HCT116 (cell line): ENCODE data around the gene GPR142. TPM values are rescaled to one million over a fixed set of nuclear protein-coding genes. Genes with fewer than 3 reads are reported as not detected.

Source experiments
- ATAC-seq: fragments of 200-7000 bp; cut with Tn5 transposase; 2 replicates; pipeline ENCODE4 v1.9.1; 2020; ENCODE audit warnings: mild to moderate bottlenecking, moderate library complexity
- BruUV-seq: library from RNA; stranded (reverse); fragments of 400-500 nt; replicated peaks from 2 replicates; lab custom pipeline; 2021; lab: Mats Ljungman, UMichigan
- CTCF ChIA-PET: fragments of 300-600 bp; sonication (Branson Sonifier 250); formaldehyde crosslinking; loops from one replicate; lab custom pipeline; 2021; ENCODE audit warnings: antibody characterized with exemption; lab: Charles Lee
- POLR2A ChIA-PET: fragments of 300-600, 350-600 bp; sonication (Branson Sonifier 250); formaldehyde crosslinking; loops from one replicate; lab custom pipeline; 2021; ENCODE audit warnings: antibody characterized with exemption; lab: Charles Lee
- RAD21 ChIA-PET, 2 experiments: fragments of 300-600 bp; sonication (Branson Sonifier 250); formaldehyde crosslinking; loops; one replicate each; lab custom pipeline; 2023; ENCODE audit warnings: low total read pairs in 2 of 2; ENCODE audit not compliant: uncharacterized antibody in 2 of 2, unreplicated experiment in 2 of 2, low non-redundant PET in 1 of 2; lab: Charles Lee
- DNase-seq: peaks from one replicate; pipeline ENCODE4 v3.0.0-alpha.2; 2010; ENCODE audit warnings: low read depth, low spot score
- H2AFZ ChIP-seq: fragments of 200-600 bp; shearing (Covaris generic), sonication (generic); 2 replicates; pipeline ENCODE4 v1.6.1; 2017; ENCODE audit warnings: low read depth, mixed run types, mixed read lengths, antibody characterized with exemption, low read length; ENCODE audit not compliant: poor library complexity, severe bottlenecking
- H3K27ac ChIP-seq: 2 replicates; pipeline ENCODE4 v1.5.1; 2012; ENCODE audit warnings: low read depth, low read length
- H3K27me3 ChIP-seq: fragments of 200-600 bp; sonication (generic); 2 replicates; pipeline ENCODE4 v1.6.1; 2016; ENCODE audit warnings: mixed run types, low read length, mixed read lengths; ENCODE audit not compliant: insufficient read depth
- H3K36me3 ChIP-seq, 2 experiments: fragments of 200-500 bp in 1 of 2; fragments of 200-600 bp in 1 of 2; sonication (Bioruptor generic) in 1 of 2; sonication (generic) in 1 of 2; 2 replicates each; pipeline versions ENCODE4 v1.5.1 to v1.6.1; 2014 to 2016; ENCODE audit warnings: low read length in 2 of 2, inconsistent platforms in 1 of 2, mixed read lengths in 1 of 2, mixed run types in 1 of 2; ENCODE audit not compliant: insufficient read depth in 2 of 2, control insufficient read depth in 1 of 2
- H3K4me1 ChIP-seq, 2 experiments: fragments of 200-600 bp in 1 of 2; sonication (generic) in 1 of 2; 2 replicates each; pipeline versions ENCODE4 v1.5.1 to v1.6.1; 2012 to 2017; ENCODE audit warnings: low read length in 2 of 2, inconsistent platforms in 1 of 2, mild to moderate bottlenecking in 1 of 2, mixed read lengths in 1 of 2, mixed run types in 1 of 2, moderate library complexity in 1 of 2; ENCODE audit not compliant: insufficient read depth in 2 of 2, control insufficient read depth in 1 of 2
- H3K4me2 ChIP-seq: fragments of 200-600 bp; sonication (generic); 2 replicates; pipeline ENCODE4 v1.6.1; 2017; ENCODE audit warnings: mixed run types, low read length, mixed read lengths
- H3K4me3 ChIP-seq, 2 experiments: fragments of 200-600 bp in 1 of 2; sonication (generic) in 1 of 2; replicated peaks in 1 of 2; 2 replicates each; pipeline ENCODE4 v1.5.1; 2011 to 2016; ENCODE audit warnings: low read length in 2 of 2, control low read depth in 1 of 2, low read depth in 1 of 2, mild to moderate bottlenecking in 1 of 2, mixed read lengths in 1 of 2, mixed run types in 1 of 2
- H3K79me2 ChIP-seq: fragments of 200-600 bp; sonication (generic); 2 replicates; pipeline ENCODE4 v1.6.1; 2017; ENCODE audit warnings: mild to moderate bottlenecking, mixed run types, low read length, moderate library complexity, mixed read lengths; ENCODE audit not compliant: insufficient read depth
- H3K9ac ChIP-seq: fragments of 200-600 bp; sonication (generic); 2 replicates; pipeline ENCODE4 v1.6.1; 2016; ENCODE audit warnings: low read length, mixed read lengths
- H3K9me2 ChIP-seq: fragments of 200-600 bp; sonication (generic), shearing (Covaris generic); 2 replicates; pipeline ENCODE4 v1.6.1; 2017; ENCODE audit warnings: mixed run types, mild to moderate bottlenecking, moderate library complexity; ENCODE audit not compliant: insufficient read depth
- H3K9me3 ChIP-seq, 2 experiments: fragments of 200-500 bp in 1 of 2; fragments of 200-600 bp in 1 of 2; sonication (Bioruptor generic) in 1 of 2; sonication (generic) in 1 of 2; 2 replicates each; pipeline ENCODE4 v1.6.1; 2014 to 2017; ENCODE audit warnings: low read length in 2 of 2, mixed read lengths in 2 of 2, inconsistent platforms in 1 of 2, low read depth in 1 of 2, mild to moderate bottlenecking in 1 of 2, mixed run types in 1 of 2, moderate library complexity in 1 of 2; ENCODE audit not compliant: control insufficient read depth in 1 of 2, insufficient read depth in 1 of 2
- H4K20me1 ChIP-seq: fragments of 200-600 bp; sonication (generic), shearing (Covaris generic); 2 replicates; pipeline ENCODE4 v1.6.1; 2017; ENCODE audit warnings: mixed run types, mild to moderate bottlenecking, moderate library complexity; ENCODE audit not compliant: insufficient read depth
- ELF1 ChIP-seq: IDR thresholded peaks from 2 replicates; pipeline ENCODE4 v1.6.1; 2012; ENCODE audit warnings: low read depth, borderline replicate concordance
- EZH2 ChIP-seq: fragments of 200-600 bp; sonication (generic); IDR thresholded peaks from 2 replicates; pipeline ENCODE4 v1.6.1; 2017; ENCODE audit warnings: antibody characterized with exemption, mixed run types
- REST ChIP-seq: IDR thresholded peaks from 2 replicates; pipeline ENCODE4 v1.6.1; 2012; ENCODE audit warnings: low read depth
- SIN3A ChIP-seq: IDR thresholded peaks from 2 replicates; pipeline ENCODE4 v1.6.1; 2012; ENCODE audit warnings: low read depth
- SRF ChIP-seq: IDR thresholded peaks from 2 replicates; pipeline ENCODE4 v1.6.1; 2012; ENCODE audit warnings: low read depth
- ZNF274 ChIP-seq: fragments of 200-500 bp; sonication (Bioruptor generic); IDR thresholded peaks from 2 replicates; pipeline ENCODE4 v1.6.1; 2014; ENCODE audit warnings: mild to moderate bottlenecking, low read depth, low read length, inconsistent platforms
- intact Hi-C: fragments of 100-400 bp; cut with micrococcal nuclease; formaldehyde crosslinking; loops from 2 replicates; pipeline ENCODE4 v1.10.0; 2022
- total RNA-seq: library from RNA; stranded (reverse); gene quantifications from one replicate; pipeline ENCODE4 v1.2.1, GENCODE V29; 2021; ENCODE audit not compliant: unreplicated experiment

The GPR142 gene
- total RNA-seq, 1 experiment from 2014 or later: not detected

GRCh38 chr17:74373838-74374606, 6.7 kb downstream of the GPR142 start:
- H3K9me3 ChIP-seq: no peaks in the 10 kb centered on the region
- H4K20me1 ChIP-seq: no peaks in the 10 kb centered on the region
- peaks cover 1 to 3% of the 10 kb centered on the region in 2 experiments; a peak in 2 of 4 replicates for H3K4me1 ChIP-seq
- no peak for DNase-seq
- intact Hi-C loops: no loop called here
- H3K4me2 ChIP-seq: no peak overlapping the region
- no peaks in the 10 kb centered on the region for H3K36me3 ChIP-seq
- TF ChIP-seq EZH2 (no peak), ELF1 (no peak), SIN3A (no peak), SRF (no peak), REST (no peak), ZNF274 (no peak)
- H3K4me3 ChIP-seq: no peak overlapping the region
- POLR2A ChIA-PET: interaction anchor here (0.6 kb wide), 1 partner anchor 64 kb away, joined by 3 read pairs; no protein-coding TSS in a partner anchor
- H3K79me2 ChIP-seq: no peaks in the 10 kb centered on the region
- H3K9ac ChIP-seq: no peak overlapping the region
- peaks cover 14% of the 10 kb centered on the region; the same call in 1 of the 2 replicates for H3K27me3 ChIP-seq
- H3K27ac ChIP-seq: no peak overlapping the region
- RAD21 ChIA-PET: no interaction called here
- CTCF ChIA-PET: interaction anchor here (1.3 kb wide), 1 partner anchor 13 kb away, joined by 4 read pairs; the partner anchor contains the start of gene BTBD17
- no TSS peak for BruUV-seq
- H2AFZ ChIP-seq: no peak overlapping the region
- no peaks in the 10 kb centered on the region for H3K9me2 ChIP-seq
- ATAC-seq: no peak
